ENCODE results near the gene TRIM8. TPM values are rescaled to one million over a fixed set of nuclear protein-coding genes. Genes with fewer than 3 reads are reported as not detected.

The TRIM8 gene
- total and polyA plus RNA-seq, 2 of the 4 experiments (the other 2 are of a cell fraction): 25.5 to 126 TPM

GRCh38 chr10:102696736-102697135 lies 52.5 kb downstream of the TRIM8 start:
- intact Hi-C loops (cut with micrococcal nuclease) (no loop called here), in situ Hi-C loops (cut with MboI; ENCODE audit: low sequenced_read_pairs) (no loop called here), dilution Hi-C loops (cut with HindIII; ENCODE audit: low sequenced_read_pairs, unreplicated experiment) (no loop called here)
- H4K20me1 ChIP-seq (ENCODE audit: insufficient read depth, low read length): no peaks in the 10 kb centered on the region
- no peak overlapping the region for H3K4me3 ChIP-seq (ENCODE audit: insufficient read depth, low read depth, low read length)
- H3K23ac ChIP-seq (ENCODE audit: low read depth, low read length): no peak overlapping the region
- H2BK20ac ChIP-seq (ENCODE audit: low read depth, low read length): no peak overlapping the region
- no peak overlapping the region for H2AK9ac ChIP-seq (replicated peaks; ENCODE audit: low read depth, low read length, poor library complexity)
- H3K79me1 ChIP-seq (ENCODE audit: low read depth in 1 of 2, low read length in 2 of 2): peaks cover 0 to 7% of the 10 kb centered on the region in 2 experiments; a peak in 2 of 4 replicates
- POLR2A ChIA-PET (ENCODE audit: unreplicated experiment): no interaction called here
- no peak overlapping the region for H3K56ac ChIP-seq (ENCODE audit: extremely low read depth, insufficient read depth, low read length)
- H2AFZ ChIP-seq (replicated peaks; ENCODE audit: low read length, poor library complexity): no peak overlapping the region
- H2BK120ac ChIP-seq (ENCODE audit: low read depth, low read length): no peak overlapping the region
- H4K91ac ChIP-seq (ENCODE audit: insufficient read depth, low read depth, low read length): no peak overlapping the region
- no peak overlapping the region for H4K8ac ChIP-seq (ENCODE audit: low read depth in 2 of 2, low read length in 2 of 2)
- BruUV-seq (replicated peaks): no TSS peak
- no peaks in the 10 kb centered on the region for H3K27me3 ChIP-seq (ENCODE audit: control insufficient read depth, insufficient read depth, low read length)
- ATAC-seq (ENCODE audit: low read depth) (no peak), DNase-seq (no peak)
- peaks cover 11% of the 10 kb centered on the region for H3K36me3 ChIP-seq (ENCODE audit: control insufficient read depth, insufficient read depth, low read length)
- H3K4me1 ChIP-seq (ENCODE audit: control insufficient read depth, insufficient read depth, low read length): peaks cover 4% of the 10 kb centered on the region
- no peak overlapping the region for H3K27ac ChIP-seq (ENCODE audit: insufficient read depth, low read length)
- H2BK15ac ChIP-seq (ENCODE audit: low read depth, low read length): no peak overlapping the region
- no peaks in the 10 kb centered on the region for H3K9me1 ChIP-seq (ENCODE audit: insufficient read depth, low read length)
- no peak overlapping the region for H3K14ac ChIP-seq (replicated peaks; ENCODE audit: low read depth, low read length)
- H3K4ac ChIP-seq (ENCODE audit: low read depth, low read length): no peak overlapping the region
- H2BK5ac ChIP-seq (ENCODE audit: low read depth, low read length, poor library complexity, severe bottlenecking): no peak overlapping the region
- no peak overlapping the region for H2AK5ac ChIP-seq (ENCODE audit: low read depth, low read length)
- H3K4me2 ChIP-seq (ENCODE audit: low read depth, low read length): no peak overlapping the region
- H3K9me3 ChIP-seq (ENCODE audit: control insufficient read depth, insufficient read depth, low read length): no peaks in the 10 kb centered on the region
- no peak for TF ChIP-seq MXI1 (IDR thresholded peaks at IDR 0.05; ENCODE audit: borderline replicate concordance, low read depth, low read length)
- TF ChIP-seq NFE2L2 (IDR thresholded peaks at IDR 0.05; ENCODE audit: low read depth, low read length): no peak
- TF ChIP-seq CEBPB (IDR thresholded peaks at IDR 0.05; ENCODE audit: low read depth, low read length): no peak
- no peak for TF ChIP-seq SMC3 (IDR thresholded peaks at IDR 0.05; ENCODE audit: low read depth, low read length)
- TF ChIP-seq MAFK (IDR thresholded peaks at IDR 0.05; ENCODE audit: low read depth, low read length): no peak
- TF ChIP-seq CHD1 (IDR thresholded peaks at IDR 0.05; ENCODE audit: low read depth, low read length): no peak
- no peak for TF ChIP-seq POLR2A (IDR thresholded peaks at IDR 0.05; ENCODE audit: low read depth, low read length)
- TF ChIP-seq FOS (IDR thresholded peaks at IDR 0.05; ENCODE audit: low read depth, low read length): no peak
- TF ChIP-seq, protein P1, sequence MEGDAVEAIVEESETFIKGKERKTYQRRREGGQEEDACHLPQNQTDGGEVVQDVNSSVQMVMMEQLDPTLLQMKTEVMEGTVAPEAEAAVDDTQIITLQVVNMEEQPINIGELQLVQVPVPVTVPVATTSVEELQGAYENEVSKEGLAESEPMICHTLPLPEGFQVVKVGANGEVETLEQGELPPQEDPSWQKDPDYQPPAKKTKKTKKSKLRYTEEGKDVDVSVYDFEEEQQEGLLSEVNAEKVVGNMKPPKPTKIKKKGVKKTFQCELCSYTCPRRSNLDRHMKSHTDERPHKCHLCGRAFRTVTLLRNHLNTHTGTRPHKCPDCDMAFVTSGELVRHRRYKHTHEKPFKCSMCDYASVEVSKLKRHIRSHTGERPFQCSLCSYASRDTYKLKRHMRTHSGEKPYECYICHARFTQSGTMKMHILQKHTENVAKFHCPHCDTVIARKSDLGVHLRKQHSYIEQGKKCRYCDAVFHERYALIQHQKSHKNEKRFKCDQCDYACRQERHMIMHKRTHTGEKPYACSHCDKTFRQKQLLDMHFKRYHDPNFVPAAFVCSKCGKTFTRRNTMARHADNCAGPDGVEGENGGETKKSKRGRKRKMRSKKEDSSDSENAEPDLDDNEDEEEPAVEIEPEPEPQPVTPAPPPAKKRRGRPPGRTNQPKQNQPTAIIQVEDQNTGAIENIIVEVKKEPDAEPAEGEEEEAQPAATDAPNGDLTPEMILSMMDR (conservative IDR thresholded peaks at IDR 0.05; ENCODE audit: low read depth, low read length): no peak
- TF ChIP-seq RAD21 (IDR thresholded peaks at IDR 0.05; ENCODE audit: low read length): no peak
- TF ChIP-seq USF2 (IDR thresholded peaks at IDR 0.05; ENCODE audit: low read depth, low read length): no peak
- TF ChIP-seq MAZ (IDR thresholded peaks at IDR 0.05; ENCODE audit: borderline replicate concordance, low read depth, low read length): no peak
- TF ChIP-seq BHLHE40 (IDR thresholded peaks at IDR 0.05; ENCODE audit: low read depth, low read length): no peak
- no peak for TF ChIP-seq RCOR1 (IDR thresholded peaks at IDR 0.05; ENCODE audit: insufficient replicate concordance, low read length)
- TF ChIP-seq RFX5 (IDR thresholded peaks at IDR 0.05; ENCODE audit: low read depth, low read length): no peak
- TF ChIP-seq, protein P2, sequence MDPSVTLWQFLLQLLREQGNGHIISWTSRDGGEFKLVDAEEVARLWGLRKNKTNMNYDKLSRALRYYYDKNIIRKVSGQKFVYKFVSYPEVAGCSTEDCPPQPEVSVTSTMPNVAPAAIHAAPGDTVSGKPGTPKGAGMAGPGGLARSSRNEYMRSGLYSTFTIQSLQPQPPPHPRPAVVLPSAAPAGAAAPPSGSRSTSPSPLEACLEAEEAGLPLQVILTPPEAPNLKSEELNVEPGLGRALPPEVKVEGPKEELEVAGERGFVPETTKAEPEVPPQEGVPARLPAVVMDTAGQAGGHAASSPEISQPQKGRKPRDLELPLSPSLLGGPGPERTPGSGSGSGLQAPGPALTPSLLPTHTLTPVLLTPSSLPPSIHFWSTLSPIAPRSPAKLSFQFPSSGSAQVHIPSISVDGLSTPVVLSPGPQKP (IDR thresholded peaks at IDR 0.05; ENCODE audit: borderline replicate concordance, low read depth, low read length): no peak
- WGBS, 2 experiments (ENCODE audit: extremely low coverage in 2 of 2, insufficient read length in 1 of 2): no CpG with 5 or more reads among the region's 3 CpGs
- CTCF ChIA-PET: interaction anchor here (0.6 kb wide), 2 partner anchors 227 to 758 kb away, joined by 3 to 5 read pairs; no protein-coding TSS in a partner anchor
- H4K5ac ChIP-seq (ENCODE audit: low read depth, low read length): no peak overlapping the region
- H3K9ac ChIP-seq (ENCODE audit: low read depth, low read length): no peak overlapping the region
- no peak overlapping the region for H3K18ac ChIP-seq (ENCODE audit: low read depth, low read length)
